Upper lobe of right lung (tissue), 1 donor: ENCODE measurements around the gene HOXA2. TPM values are rescaled to one million over a fixed set of nuclear protein-coding genes. Genes with fewer than 3 reads are reported as not detected.
A peak's percentile ranks its signal among the peaks of the same experiment; 100 is the strongest.

Source experiments
- ATAC-seq: fragments of 200-7000 bp; cut with Tn5 transposase; one replicate; pipeline ENCODE4 v1.9.1; 2020; ENCODE audit warnings: mild to moderate bottlenecking, moderate library complexity
- DNase-seq: peaks from one replicate; pipeline ENCODE4 v3.0.0-alpha.2; 2020
- H3K27ac ChIP-seq: fragments of 200-600 bp; one replicate; pipeline ENCODE4 v1.8.0; 2022
- H3K27me3 ChIP-seq: fragments of 200-600 bp; one replicate; pipeline ENCODE4 v1.8.0; 2022; ENCODE audit warnings: mild to moderate bottlenecking
- H3K36me3 ChIP-seq: fragments of 200-600 bp; one replicate; pipeline ENCODE4 v1.8.0; 2022
- H3K4me1 ChIP-seq: fragments of 200-600 bp; one replicate; pipeline ENCODE4 v1.8.0; 2022
- H3K4me3 ChIP-seq: fragments of 200-600 bp; one replicate; pipeline ENCODE4 v1.8.0; 2022; ENCODE audit warnings: mild to moderate bottlenecking
- H3K9me3 ChIP-seq: fragments of 200-600 bp; one replicate; pipeline ENCODE4 v1.8.0; 2022
- intact Hi-C: fragments of 100-400 bp; cut with DNase I; formaldehyde crosslinking; loops from one replicate; pipeline ENCODE4 v1.11.0; 2022
- total RNA-seq: library from RNA; stranded (reverse); fragmentation: NEBNext Ultra II Directional; extraction: Animal tissue kit (Norgen Biotek cat#: 25700); gene quantifications from one replicate; pipeline ENCODE4 v1.2.1, GENCODE V29; 2021
- TF ChIP-seq, protein P1 (sequence below): fragments of 200-600 bp; IDR thresholded peaks from one replicate; pipeline ENCODE4 v1.8.0; 2022; ENCODE audit warnings: antibody characterized with exemption
- donor health status: DM: no; HTN: yes; CAD: no; lungs with severe emphysema.

HOXA2 gene
- total RNA-seq, 1 donor from 2014 or later: 2.1 TPM

DNA sequence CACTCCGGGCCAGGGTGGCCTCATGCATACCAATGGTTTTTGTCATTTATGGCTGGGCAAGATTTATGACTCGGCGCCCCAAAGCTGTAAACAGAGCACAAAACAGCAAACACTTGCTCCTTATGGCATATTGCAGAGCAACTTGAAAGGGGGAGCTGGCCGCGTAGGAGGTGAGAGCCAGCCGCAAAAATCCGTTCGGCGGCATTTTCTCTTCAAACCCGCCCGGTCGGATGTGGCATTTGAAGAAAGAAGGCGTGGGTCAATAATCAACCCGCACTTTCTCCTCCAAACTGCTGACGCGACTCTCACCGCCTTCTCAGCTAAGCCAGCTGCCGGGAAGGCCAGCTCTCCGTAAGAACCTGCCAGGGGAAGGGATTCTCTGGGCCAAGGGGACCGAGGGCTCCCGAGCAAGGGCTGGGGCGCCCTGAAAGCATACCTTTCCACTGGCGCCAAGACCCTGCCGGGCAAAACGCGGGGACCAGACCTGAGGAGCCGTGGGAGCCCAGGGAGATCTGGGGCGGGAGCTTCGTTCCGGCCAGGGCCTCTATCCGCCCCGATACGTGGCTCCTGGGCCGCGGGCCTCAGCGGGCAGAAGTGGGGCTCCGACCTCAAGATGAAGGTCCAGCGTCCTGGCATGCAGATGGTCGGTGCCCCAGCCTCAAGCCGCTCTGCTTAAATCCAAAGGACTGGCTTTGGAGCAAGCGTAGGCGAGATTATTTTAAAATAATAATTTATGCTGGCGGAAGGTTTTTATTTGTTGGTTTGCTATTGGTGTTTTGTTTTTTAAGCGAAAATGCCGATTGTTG lies 12.9 kb upstream of the HOXA2 start:
- Histone ChIP-seq H3K4me3 (peak overlapping the region; percentile 65), H3K27ac (peak overlapping the region; percentile 89), H3K27me3 (no peaks in the 10 kb centered on the region), H3K4me1 (peaks cover 9% of the 10 kb centered on the region), H3K36me3 (no peaks in the 10 kb centered on the region), H3K9me3 (no peaks in the 10 kb centered on the region)
- intact Hi-C loops: no loop called here
- ATAC-seq (no peak), DNase-seq (no peak)
- TF ChIP-seq, protein P1, sequence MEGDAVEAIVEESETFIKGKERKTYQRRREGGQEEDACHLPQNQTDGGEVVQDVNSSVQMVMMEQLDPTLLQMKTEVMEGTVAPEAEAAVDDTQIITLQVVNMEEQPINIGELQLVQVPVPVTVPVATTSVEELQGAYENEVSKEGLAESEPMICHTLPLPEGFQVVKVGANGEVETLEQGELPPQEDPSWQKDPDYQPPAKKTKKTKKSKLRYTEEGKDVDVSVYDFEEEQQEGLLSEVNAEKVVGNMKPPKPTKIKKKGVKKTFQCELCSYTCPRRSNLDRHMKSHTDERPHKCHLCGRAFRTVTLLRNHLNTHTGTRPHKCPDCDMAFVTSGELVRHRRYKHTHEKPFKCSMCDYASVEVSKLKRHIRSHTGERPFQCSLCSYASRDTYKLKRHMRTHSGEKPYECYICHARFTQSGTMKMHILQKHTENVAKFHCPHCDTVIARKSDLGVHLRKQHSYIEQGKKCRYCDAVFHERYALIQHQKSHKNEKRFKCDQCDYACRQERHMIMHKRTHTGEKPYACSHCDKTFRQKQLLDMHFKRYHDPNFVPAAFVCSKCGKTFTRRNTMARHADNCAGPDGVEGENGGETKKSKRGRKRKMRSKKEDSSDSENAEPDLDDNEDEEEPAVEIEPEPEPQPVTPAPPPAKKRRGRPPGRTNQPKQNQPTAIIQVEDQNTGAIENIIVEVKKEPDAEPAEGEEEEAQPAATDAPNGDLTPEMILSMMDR: no peak

GRCh38 chr7:27114881-27115220 lies 12.4 kb upstream of the HOXA2 start:
- Histone ChIP-seq H3K36me3 (no peaks in the 10 kb centered on the region), H3K9me3 (no peaks in the 10 kb centered on the region), H3K27ac (peak overlapping the region; percentile 89), H3K4me3 (peak overlapping the region; percentile 65), H3K27me3 (no peaks in the 10 kb centered on the region), H3K4me1 (peaks cover 5% of the 10 kb centered on the region)
- intact Hi-C loops: no loop called here
- no peak for DNase-seq
- TF ChIP-seq, protein P1: no peak
- ATAC-seq: no peak

DNA sequence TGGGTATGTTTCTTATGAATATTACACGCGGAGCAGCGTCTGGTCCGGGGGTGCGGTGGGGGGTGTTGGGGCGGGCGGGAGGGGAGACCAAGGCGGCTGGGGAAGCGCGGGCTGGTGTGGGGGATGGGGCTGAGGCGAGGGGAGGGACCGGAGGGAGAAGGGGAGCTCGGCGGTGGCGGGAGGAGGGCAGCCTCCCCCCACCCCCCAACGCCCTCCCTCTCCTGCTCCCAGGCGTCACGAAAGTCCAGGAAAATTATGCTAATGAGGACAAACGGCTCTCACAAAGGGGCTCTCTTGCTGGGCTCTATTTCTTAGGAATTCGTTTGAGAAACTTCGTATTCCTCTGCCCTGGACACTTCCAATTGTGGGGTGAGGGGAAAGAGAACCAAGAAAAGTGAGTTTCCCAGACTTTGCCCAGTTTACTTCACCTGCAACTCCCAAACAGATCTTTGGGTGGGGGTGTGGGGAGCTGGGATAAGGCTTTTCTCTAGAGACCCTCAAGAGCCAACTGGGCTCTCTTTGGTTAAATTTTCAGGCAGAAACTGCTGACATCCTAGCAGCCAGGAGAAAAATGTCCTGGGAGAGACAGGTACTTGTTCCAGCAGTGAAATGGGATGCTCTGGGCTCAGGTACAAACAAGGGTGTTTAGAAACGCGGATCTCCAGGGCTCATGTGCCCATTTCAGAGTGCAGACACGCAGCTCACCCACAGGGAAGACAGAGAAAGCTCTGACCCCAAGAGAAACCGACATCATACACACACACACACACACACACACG lies 11.7 kb upstream of the HOXA2 start:
- ATAC-seq (peak; percentile 49), DNase-seq (no peak)
- TF ChIP-seq, protein P1: no peak
- H3K9me3 ChIP-seq: no peaks in the 10 kb centered on the region
- H3K27ac ChIP-seq: peak overlapping the region; percentile 85
- peaks cover 6% of the 10 kb centered on the region for H3K4me1 ChIP-seq
- no peaks in the 10 kb centered on the region for H3K36me3 ChIP-seq
- no peaks in the 10 kb centered on the region for H3K27me3 ChIP-seq
- intact Hi-C loops: no loop called here
- H3K4me3 ChIP-seq: peak overlapping the region; percentile 54

- ATAC-seq (peak; percentile 40), DNase-seq (no peak)
- Histone ChIP-seq H3K9me3 (no peaks in the 10 kb centered on the region), H3K27ac (peak overlapping the region; percentile 85), H3K36me3 (no peaks in the 10 kb centered on the region), H3K4me3 (peak overlapping the region; percentile 54), H3K4me1 (peaks cover 9% of the 10 kb centered on the region), H3K27me3 (no peaks in the 10 kb centered on the region)
- intact Hi-C loops: no loop called here
- TF ChIP-seq, protein P1: no peak
Measured at GRCh38 chr7:27112955-27113949, 10.8 kb upstream of the HOXA2 start.

- H3K27ac ChIP-seq: peak overlapping the region; percentile 85
- H3K4me3 ChIP-seq: peak overlapping the region; percentile 54
- H3K4me1 ChIP-seq: peaks cover 9% of the 10 kb centered on the region
- ATAC-seq (no peak), DNase-seq (no peak)
- H3K9me3 ChIP-seq: no peaks in the 10 kb centered on the region
- intact Hi-C loops: no loop called here
- TF ChIP-seq, protein P1: no peak
- H3K36me3 ChIP-seq: no peaks in the 10 kb centered on the region
- no peaks in the 10 kb centered on the region for H3K27me3 ChIP-seq
Measured at GRCh38 chr7:27112361-27112760, 9.9 kb upstream of the HOXA2 start.
